RPMI8226 (cell line): ENCODE measurements around the gene SPSB1.

Experiments
- DNase-seq: peaks from one replicate; pipeline ENCODE4 v3.0.0-alpha.2; 2015

The SPSB1 gene

DNA sequence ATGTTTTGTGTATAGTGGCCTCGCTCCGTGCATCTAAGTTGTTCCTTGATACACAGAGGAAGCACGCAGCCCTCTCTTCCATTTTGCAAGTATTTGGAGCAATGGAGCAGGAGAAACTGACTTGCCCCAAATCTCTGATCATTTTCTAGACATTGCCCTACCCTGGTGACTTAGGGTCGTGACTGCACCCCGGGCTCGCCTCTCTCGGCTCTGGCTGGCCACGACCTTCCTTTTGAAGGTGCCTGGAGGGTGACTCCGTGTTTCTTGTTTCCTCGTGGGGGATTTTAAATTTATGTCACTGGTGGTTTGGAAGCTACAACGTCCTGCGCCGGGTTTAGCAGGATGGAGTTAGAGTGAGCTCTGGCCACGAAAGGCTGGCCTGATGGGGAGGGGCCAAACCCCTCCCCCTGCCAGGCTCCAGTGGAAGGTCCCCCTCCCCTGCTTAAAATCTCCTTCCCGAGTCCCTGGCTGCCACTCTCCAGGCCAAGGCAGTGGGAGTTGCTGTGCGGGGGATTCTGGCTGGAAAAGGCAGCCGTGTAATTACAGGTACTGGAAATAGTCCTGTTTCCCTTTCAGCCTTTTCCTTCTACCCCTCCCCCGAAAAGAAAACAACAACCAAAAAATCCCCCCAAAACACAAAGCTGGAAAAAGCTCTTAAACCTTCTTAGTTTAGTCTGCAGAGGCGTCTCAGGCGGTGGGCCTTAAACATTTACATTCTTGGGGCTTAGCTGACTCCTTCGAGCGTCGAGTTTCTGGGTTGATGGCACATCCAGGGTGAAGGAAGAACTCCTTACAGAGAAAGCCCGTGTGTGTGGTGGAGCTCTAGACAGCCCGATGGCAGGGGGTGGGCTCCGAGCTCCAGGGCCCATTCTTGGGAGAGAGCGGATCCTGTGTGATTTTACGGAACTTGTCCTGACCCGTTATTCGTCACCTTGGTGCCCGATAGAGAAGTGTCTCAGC is 28.1 kb downstream of the SPSB1 start:
- DNase-seq: no peak

GRCh38 chr1:9321480-9321849 is 28.8 kb downstream of the SPSB1 start:
- no peak for DNase-seq

DNA sequence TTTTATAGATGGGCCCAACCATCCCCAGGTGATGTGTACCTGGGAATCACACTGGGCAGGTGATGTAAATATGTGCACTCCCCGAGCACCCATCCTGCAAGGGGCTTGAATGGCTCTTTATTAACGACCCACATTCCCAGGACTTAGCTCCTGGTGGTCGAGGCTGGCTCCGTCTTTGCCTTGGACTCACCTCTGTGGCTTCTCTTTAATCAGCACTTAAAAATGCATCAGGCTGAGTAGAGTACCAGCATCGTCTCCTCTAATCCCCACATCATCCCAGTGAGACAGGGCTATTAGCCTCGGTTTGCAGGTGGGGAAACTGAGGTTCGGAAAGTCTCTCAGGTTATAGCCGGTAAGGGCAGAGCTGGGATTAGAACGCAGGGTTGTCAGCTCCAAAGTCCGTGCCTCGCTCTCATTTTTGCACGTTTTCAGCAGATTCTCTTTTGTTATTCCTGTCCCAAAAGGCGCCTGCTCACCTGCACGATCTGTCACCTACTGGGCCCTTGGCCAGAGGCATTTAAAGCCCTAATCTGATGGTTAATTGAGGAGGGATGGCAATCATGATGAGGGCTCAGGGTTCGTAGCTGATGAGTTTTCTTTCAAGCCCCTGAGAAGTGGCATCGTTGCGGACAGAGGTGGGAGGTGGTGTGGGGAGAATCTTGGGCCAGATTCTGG is 29.4 kb downstream of the SPSB1 start:
- no peak for DNase-seq

DNA sequence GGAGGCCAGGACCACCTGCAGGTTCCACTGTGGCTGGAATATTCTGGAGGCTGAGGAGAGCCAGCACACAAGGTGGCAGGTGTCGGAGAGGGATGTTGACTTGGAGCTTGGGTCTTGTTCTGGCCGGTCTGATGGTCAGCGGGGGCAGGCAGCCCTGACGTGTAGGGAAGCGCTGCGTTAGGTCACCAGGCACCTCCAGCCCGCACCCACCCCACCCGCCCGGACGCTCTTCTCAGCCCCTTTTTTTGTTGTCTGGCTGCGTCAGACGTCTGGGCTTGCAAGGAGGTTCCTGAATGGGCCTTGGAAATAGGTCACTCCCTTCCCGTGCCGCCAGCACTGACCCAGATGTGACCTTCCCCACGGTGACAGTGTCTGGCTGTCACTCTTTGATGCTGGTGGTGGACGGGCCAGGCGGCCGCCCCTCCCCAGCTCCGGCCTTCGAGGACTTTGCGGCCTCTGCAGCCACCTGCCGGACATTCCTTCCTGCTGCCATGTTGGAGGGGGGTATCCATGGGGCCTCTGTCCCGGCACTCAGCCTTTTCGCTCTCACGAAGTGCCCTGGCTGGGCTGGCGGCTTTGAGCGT is 30.1 kb downstream of the SPSB1 start:
- no peak for DNase-seq

- no peak for DNase-seq
These were observed 31.8 kb downstream of the SPSB1 start for GRCh38 chr1:9324246-9325096.

GRCh38 chr1:9326596-9326995 is 33.9 kb downstream of the SPSB1 start:
- DNase-seq: no peak

- no peak for DNase-seq
These were observed 35.5 kb downstream of the SPSB1 start for GRCh38 chr1:9328201-9328600.

GRCh38 chr1:9328715-9329114 is 36.0 kb downstream of the SPSB1 start:
- no peak for DNase-seq

DNA sequence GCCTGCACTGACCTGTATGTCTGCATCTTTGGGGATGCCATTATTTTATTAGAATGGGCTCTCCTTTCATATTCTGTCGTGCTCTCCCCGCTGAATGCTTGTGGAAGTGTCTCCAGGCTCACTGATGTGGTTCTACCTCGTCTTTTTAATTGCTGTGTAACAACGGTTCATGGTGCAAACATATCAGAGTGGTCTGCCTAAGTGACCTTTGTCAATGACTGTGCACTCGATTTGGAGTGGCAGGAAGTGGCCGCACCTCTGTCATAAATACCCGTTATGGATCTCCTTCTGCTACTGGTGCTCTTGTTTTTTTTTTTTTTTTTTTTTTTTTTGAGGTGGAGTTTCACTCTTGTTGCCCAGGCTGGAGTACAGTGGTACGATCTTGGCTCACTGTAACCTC is 38.3 kb downstream of the SPSB1 start:
- DNase-seq: no peak

DNA sequence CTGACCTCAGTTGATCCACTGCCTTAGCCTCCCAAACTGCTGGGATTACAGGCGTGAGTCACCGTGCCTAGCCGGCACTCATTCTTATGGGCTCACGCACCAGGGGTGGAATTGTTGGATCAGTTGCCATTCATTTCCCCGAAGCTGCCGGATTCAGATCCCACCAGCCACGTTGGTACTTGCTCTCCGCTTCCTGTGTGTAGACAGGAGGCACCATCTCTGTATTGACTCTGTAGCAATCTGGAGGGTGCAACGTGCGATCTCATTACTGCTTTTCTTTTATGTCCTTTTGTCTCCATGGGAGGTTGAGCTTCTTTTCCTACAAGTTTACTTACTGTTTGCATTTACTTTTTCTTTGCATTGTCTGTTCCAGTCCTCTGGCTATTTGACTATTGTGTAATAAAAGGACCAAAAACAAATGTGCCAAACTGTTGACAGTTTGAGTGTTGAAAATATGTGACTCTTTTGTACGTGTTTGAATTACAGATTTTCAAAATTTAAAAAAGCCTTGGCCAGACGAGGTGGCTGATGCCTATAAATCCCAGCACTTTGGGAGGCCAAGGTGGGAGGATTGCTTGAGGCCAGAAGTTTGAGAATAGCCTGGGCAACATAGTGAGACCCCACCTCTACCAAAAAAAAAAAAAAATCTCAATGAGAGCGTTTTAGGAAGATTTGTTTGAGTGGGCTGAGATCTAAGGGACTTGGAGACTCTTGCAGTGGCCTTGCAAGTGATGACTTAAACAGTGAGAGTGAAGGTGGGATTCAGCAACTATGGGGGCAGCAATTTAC is 39.1 kb downstream of the SPSB1 start:
- no peak for DNase-seq

DNA sequence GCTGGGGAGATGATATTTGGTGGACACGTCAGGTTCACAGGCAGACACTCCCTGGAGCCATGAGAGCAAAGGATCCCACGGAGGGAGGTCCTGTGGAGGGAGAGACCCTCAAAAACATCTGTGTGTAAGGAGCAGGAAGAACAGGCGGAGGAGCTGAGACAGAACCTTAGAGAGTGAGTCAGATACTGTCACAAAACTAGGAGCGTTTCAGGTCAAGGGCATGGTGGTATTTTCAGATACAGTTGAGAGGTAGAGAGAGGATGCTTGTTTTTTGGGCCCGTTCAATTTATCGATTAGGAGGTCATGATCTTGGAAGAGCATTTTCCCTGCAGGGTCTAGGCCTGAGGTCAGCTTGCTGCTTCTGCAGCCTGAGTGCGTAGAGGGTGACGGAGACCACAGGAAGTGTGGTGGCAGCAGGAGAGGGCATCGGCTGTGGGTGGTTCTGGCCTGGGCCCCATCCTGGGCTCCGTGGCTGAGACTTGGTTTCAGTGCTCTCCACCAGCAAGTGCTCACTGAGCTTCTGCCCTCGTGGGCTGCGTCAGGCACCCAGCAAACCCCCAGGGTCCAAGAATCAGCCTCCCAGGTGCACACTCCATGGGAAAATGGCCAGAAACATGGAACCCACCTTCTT is 39.9 kb downstream of the SPSB1 start:
- no peak for DNase-seq

DNA sequence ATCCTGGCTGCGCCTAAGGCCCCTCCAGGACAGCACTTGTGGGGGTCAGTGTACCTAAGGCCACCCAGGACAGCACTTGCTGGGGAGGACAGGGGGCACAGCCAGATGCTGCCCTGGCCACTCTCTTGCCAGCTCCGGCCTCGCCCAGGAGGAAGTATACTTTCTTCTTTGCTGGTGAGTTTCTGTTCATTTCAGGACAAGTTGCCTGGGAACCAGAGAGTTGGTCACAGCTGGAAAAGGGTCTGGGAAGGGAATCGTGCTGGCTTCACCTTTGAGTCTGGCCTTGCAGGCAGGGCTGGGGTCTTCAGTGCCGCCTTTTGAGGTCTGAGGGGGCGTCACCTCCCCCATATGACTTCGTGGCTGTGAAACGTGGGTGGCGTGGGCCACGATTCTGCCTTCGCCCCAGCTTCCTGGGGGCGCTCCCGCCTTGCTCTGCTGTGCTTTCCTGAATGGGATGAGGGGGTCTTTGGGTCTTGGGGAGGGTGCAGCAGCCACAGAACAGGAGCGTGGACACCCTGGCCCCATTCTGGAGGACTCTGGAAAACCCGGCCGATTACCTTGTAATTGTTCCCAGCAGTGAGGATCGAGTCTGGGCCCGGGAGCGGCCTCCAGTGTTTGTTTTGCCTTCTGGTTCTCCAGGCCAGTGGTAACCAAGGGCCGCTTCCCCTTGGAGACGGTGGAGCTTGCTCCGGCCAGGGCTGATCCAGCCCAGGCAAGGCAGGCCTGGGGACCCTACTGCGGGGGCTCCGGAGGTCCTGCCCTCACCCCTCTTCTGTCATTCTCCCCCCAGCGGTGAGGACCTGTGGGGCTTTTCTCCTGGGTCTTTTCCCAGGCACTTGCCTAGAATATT is 45.9 kb downstream of the SPSB1 start:
- DNase-seq: no peak

GRCh38 chr1:9340172-9340854 is 47.6 kb downstream of the SPSB1 start:
- no peak for DNase-seq

- DNase-seq: no peak
These were observed 48.2 kb downstream of the SPSB1 start for GRCh38 chr1:9340864-9341263.

DNA sequence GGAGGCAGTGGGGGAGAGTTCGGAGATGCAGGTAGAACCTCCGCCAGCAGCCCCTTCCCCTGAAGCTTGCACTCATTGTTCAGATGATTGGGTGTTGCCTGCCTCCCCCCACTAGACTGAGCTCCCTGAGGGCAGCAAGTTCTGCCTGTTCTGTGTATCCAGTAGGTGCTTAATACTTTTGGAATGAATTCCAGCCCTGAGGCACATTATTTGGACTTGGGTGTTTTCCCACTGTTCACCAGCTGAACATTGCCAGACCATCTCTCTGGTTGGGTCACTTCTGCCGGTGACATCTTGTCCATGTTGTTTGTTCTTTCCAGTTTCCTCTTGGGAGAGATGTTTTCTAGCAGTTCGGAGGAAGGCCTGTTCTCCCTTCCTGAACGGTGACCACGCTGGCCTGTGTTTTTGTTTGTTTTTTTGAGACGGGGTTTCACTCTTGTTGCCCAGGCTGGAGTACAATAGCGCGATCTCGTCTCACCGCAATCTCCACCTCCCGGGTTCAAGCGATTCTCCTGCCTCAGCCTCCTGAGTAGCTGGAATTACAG is 48.7 kb downstream of the SPSB1 start:
- no peak for DNase-seq

- DNase-seq: no peak
These were observed 50.6 kb downstream of the SPSB1 start for GRCh38 chr1:9343269-9343668.

- DNase-seq: no peak
These were observed 51.9 kb downstream of the SPSB1 start for GRCh38 chr1:9344426-9345200.

DNA sequence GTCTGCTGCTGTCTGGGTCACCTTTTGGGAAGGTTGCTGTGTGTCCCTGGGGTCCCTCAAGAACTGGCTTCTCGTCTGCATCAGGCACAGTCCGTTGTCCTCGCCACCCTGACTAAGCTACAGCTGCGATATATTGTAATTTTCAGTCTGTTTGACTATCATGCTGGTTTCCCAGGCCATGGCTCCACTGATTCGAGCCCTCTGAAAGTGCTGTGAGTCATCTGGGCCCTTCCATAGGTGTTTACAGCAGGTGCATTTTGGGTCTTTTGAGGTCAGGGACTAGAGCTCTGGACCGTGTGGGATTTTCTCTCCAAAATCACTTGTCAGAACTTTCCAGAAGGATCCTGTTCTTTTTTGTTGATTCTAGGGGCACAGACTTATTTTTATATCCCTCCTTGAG is 52.8 kb downstream of the SPSB1 start:
- DNase-seq: no peak

DNA sequence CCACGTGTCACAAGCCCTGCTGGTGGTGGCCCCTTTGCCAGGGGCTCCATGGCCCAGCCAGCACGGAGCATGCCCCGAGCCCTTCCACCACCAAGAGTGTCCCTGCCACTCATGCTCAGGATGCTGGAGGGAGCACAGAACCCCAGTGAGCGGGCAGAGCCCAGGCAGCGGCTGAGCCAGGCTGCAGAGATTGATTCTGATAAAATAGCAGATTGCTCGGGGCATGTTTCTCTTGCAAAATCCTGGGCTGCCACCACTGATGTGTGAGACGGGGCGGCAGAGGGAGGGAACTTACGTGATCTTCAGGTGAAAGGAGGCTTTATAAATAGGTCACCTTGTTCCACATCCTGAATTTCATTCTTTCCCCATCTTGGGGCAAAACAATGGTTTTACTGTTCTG is 53.2 kb downstream of the SPSB1 start:
- no peak for DNase-seq
